T-cell (primary cell): ENCODE measurements around the gene HPSE. TPM values are rescaled to one million over a fixed set of nuclear protein-coding genes. Genes with fewer than 3 reads are reported as not detected.
A peak's percentile ranks its signal among the peaks of the same experiment; 100 is the strongest.

Experiments
- ATAC-seq, 4 experiments: fragments of 200-7000 bp in 3 of 4; fragments of 150-1000 bp in 1 of 4; cut with Tn5 transposase; replicated peaks in 1 of 4; 1 replicate in 3 of 4; 2 replicates in 1 of 4; pipeline ENCODE4 v1.10.0; 2021; ENCODE audit warnings: moderate library complexity in 3 of 4, mild to moderate bottlenecking in 2 of 4, moderate number of reproducible peaks in 1 of 4
- CTCF ChIA-PET, 2 donors: fragments of 300-600 bp; sonication (Branson Sonifier 250); formaldehyde crosslinking; loops; one replicate each; lab custom pipeline; 2022; ENCODE audit warnings: antibody characterized with exemption in 2 of 2; lab: Charles Lee
- POLR2A ChIA-PET, 2 donors: fragments of 300-600 bp; sonication (Branson Sonifier 250); formaldehyde crosslinking; loops; one replicate each; lab custom pipeline; 2022; ENCODE audit warnings: antibody characterized with exemption in 2 of 2; lab: Charles Lee
- DNase-seq, 35 experiments: peaks; one replicate each; pipeline versions ENCODE4 v3.0.0 to v3.0.0-alpha.2; 2013 to 2023
- H3K27ac ChIP-seq: one replicate; pipeline ENCODE4 v1.5.1; 2013; ENCODE audit warnings: low read length
- H3K27me3 ChIP-seq, 2 experiments: replicated peaks in 1 of 2; 1 replicate in 1 of 2; 2 replicates in 1 of 2; pipeline versions ENCODE4 v1.6.1 to v1.7.0; 2013; ENCODE audit warnings: low read length in 1 of 2, mixed read lengths in 1 of 2; ENCODE audit not compliant: control insufficient read depth in 2 of 2, insufficient read depth in 2 of 2; ENCODE audit errors: extremely low read depth in 1 of 2
- H3K36me3 ChIP-seq, 2 donors: 1 replicate in 1 of 2; 2 replicates in 1 of 2; pipeline versions ENCODE4 v1.6.1 to v1.7.0; 2013; ENCODE audit warnings: low read length in 1 of 2; ENCODE audit not compliant: control insufficient read depth in 2 of 2, insufficient read depth in 1 of 2; ENCODE audit errors: extremely low read depth in 1 of 2
- H3K4me1 ChIP-seq, 2 experiments: 1 replicate in 1 of 2; 2 replicates in 1 of 2; pipeline versions ENCODE4 v1.6.1 to v1.7.0; 2013; ENCODE audit warnings: low read length in 2 of 2, mixed read lengths in 1 of 2; ENCODE audit not compliant: insufficient read depth in 2 of 2, control insufficient read depth in 1 of 2; ENCODE audit errors: extremely low read depth in 1 of 2
- H3K4me3 ChIP-seq, 2 donors: 1 replicate in 1 of 2; 2 replicates in 1 of 2; pipeline versions ENCODE4 v1.5.1 to v1.7.0; 2013; ENCODE audit warnings: mild to moderate bottlenecking in 2 of 2, low read length in 1 of 2, moderate library complexity in 1 of 2; ENCODE audit not compliant: control insufficient read depth in 1 of 2; ENCODE audit errors: extremely low read depth in 1 of 2
- H3K9me3 ChIP-seq: 2 replicates; pipeline ENCODE4 v1.7.0; 2013
- H3K27ac Mint-ChIP-seq, 2 donors: one replicate each; pipeline ENCODE4 v1.8.0; 2020 to 2021; ENCODE audit warnings: mild to moderate bottlenecking in 2 of 2, mixed read lengths in 2 of 2
- H3K27me3 Mint-ChIP-seq, 2 donors: one replicate each; pipeline ENCODE4 v1.8.0; 2021 to 2022; ENCODE audit warnings: mixed read lengths in 2 of 2
- H3K36me3 Mint-ChIP-seq: one replicate; pipeline ENCODE4 v1.8.0; 2021; ENCODE audit warnings: mixed read lengths
- H3K4me1 Mint-ChIP-seq, 3 donors: one replicate each; pipeline ENCODE4 v1.8.0; 2020 to 2022; ENCODE audit warnings: mixed read lengths in 3 of 3, mild to moderate bottlenecking in 1 of 3
- H3K4me3 Mint-ChIP-seq, 3 donors: one replicate each; pipeline ENCODE4 v1.8.0; 2020 to 2022; ENCODE audit warnings: mild to moderate bottlenecking in 3 of 3, mixed read lengths in 3 of 3, moderate library complexity in 3 of 3
- H3K9me3 Mint-ChIP-seq, 3 donors: one replicate each; pipeline ENCODE4 v1.8.0; 2020 to 2022; ENCODE audit warnings: mixed read lengths in 3 of 3
- WGBS: methylation state at CpG from one replicate; pipeline ENCODE4 v1.1.5; 2013; ENCODE audit warnings: missing lambda C conversion rate; ENCODE audit not compliant: insufficient coverage; 5-methylcytosine and 5-hydroxymethylcytosine counted together
- total RNA-seq, 35 experiments: library from RNA in 6 of 35; stranded (reverse) in 6 of 35; fragments of 120-200 nt in 1 of 35; gene quantifications; one replicate each; pipeline versions ENCODE4 v1.2.1 to v1.2.4 and lab custom pipeline; 2013 to 2026

The HPSE gene
- 1 to 10 TPM; 4.5 to 7.2 (median 6.1) TPM for total RNA-seq
- total RNA-seq (2013): 6.5 TPM
- 4.0 to 18.6 (median 11.9) reads per million in 29 experiments for total RNA-seq (lab: John Stamatoyannopoulos, UW)

DNA sequence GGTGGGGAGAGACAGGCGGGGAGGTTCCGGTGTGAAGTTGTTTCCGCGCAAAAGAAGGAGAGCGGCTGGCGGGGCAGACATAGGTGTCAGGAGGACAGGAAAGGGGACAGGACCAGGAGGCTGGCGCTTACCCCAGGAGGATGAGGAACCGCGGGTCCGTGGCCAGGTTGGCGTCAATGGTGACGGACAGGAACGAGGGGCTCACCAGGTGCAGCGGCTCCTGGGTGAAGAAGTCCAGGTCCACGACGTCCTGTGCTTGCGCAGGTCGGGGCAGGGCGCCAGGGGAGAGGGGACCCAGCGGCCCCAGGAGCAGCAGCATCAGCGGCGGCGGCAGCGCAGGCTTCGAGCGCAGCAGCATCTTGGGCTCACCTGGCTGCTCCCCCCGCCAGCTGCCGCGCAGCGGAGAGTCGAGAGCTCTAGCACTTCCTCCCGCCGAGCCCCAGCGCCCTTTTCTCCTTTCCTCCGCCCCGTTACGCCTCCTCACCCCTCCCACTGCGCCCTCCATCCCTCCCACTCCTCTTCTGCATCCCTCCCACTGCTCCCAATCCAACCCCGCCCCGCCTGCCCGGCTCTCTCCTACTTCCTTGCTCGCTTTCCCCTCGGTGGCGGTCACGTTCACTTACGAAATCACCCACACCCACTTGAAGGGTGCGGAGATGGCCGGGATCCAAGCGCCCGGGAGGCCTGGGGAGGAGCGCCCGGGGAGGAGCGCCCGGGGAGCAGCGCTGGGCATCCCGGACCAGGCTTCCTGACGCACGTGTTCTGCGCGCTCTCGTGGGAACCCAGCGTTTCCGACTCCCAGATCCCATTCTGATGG lies at the start of gene HPSE:
TSS of gene HPSE (minus strand) at position 424 of the 817 bp plus-strand sequence. CDS start at position 358, 66 bp downstream.
- ChIA-PET POLR2A (interaction anchor here in 1 of 2 donors (1.0 to 1.3 kb wide), 2 partner anchors 121 to 151 kb away, joined by 3 read pairs; partner anchors contain the start of genes ABRAXAS1, HELQ and MRPS18C), CTCF (interaction anchor here in 1 of 2 donors (0.6 kb wide), 1 partner anchor 10 kb away, joined by 3 read pairs; no protein-coding TSS in a partner anchor)
- DNase-seq (peak; percentile 41 to 77 (median 66)), ATAC-seq (peak; percentile 94 to 96 (median 96))
- no peaks in the 10 kb centered on the region for H3K27me3 Mint-ChIP-seq
- Histone ChIP-seq H3K27me3 (peaks cover 2 to 5% of the 10 kb centered on the region in 2 experiments), H3K27ac (peak within 1 kb of the TSS; percentile 48), H3K9me3 (no peaks in the 10 kb centered on the region), H3K4me3 (peak within 1 kb of the TSS; percentile 73 to 77), H3K4me1 (peaks cover 3 to 19% of the 10 kb centered on the region in 2 experiments), H3K36me3 (peaks cover 0 to 2% of the 10 kb centered on the region in 2 donors)
- peaks cover 4 to 5% (median 5%) of the 10 kb centered on the region in 3 donors for H3K9me3 Mint-ChIP-seq
- peak within 1 kb of the TSS; percentile 89 to 91 for H3K27ac Mint-ChIP-seq
- WGBS: under 1% methylated on average over 62 of the region's 63 CpGs
- H3K4me3 Mint-ChIP-seq: peak within 1 kb of the TSS; percentile 82 to 94 (median 89)
- peaks cover 31 to 41% (median 36%) of the 10 kb centered on the region in 3 donors for H3K4me1 Mint-ChIP-seq
- H3K36me3 Mint-ChIP-seq: peaks cover 7% of the 10 kb centered on the region

DNA sequence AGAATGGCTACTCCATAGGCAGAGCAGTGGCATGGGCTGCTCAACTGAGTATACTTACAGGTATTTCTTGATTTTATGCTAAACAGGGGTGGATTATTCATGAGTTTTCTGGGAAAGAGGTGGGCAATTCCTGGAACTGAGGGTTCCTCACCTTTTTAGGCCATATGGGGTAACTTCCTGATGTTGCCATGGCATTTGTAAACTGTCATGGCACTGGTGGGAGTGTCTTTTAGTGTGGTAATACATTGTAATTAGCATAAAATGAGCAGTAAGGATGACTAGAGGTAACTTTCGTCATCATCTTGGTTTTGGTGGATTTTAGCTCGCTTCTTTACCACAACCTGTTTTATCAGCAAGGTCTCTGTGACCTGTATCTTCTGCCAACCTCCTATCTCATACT lies 48.2 kb upstream of the HPSE start:
- DNase-seq (no peak), ATAC-seq (no peak)
- ChIA-PET POLR2A (no interaction called here), CTCF (no interaction called here)
- H3K4me3 ChIP-seq: no peak overlapping the region
- Mint-ChIP-seq H3K9me3 (peaks cover 0 to 17% (median 8%) of the 10 kb centered on the region in 3 donors), H3K4me3 (no peak overlapping the region), H3K27ac (no peak overlapping the region), H3K4me1 (peaks cover 7 to 14% (median 10%) of the 10 kb centered on the region in 3 donors), H3K27me3 (no peaks in the 10 kb centered on the region), H3K36me3 (peaks cover under 1% of the 10 kb centered on the region)
- no peaks in the 10 kb centered on the region for H3K27me3 ChIP-seq
- H3K27ac ChIP-seq: no peak overlapping the region
- H3K4me1 ChIP-seq: no peaks in the 10 kb centered on the region
- WGBS: no CpG with 5 or more reads among the region's 2 CpGs
- no peaks in the 10 kb centered on the region for H3K36me3 ChIP-seq
- H3K9me3 ChIP-seq: no peaks in the 10 kb centered on the region

DNA sequence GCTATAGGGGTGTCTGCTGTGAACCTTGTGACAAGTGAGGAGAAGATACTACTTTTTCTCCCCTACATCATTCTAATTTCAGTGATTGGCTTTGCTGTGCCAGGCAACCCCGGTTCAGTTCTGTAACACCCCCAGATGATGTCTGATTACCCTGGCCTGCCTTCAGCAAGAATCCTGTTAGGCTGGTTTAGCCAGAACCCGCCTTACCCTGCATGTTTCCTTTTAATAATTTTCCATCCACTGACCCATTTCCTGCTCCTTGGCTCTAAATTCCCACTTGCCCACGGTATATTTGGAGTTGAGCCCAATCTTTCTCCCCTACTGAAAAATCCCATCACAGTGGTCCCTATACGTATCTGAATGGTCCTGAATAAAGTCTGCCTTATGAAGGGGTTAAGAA lies 46.5 kb upstream of the HPSE start:
- H3K36me3 ChIP-seq: no peaks in the 10 kb centered on the region
- no peak overlapping the region for H3K27ac ChIP-seq
- no peak overlapping the region for H3K4me3 ChIP-seq
- Mint-ChIP-seq H3K4me3 (no peak overlapping the region), H3K27ac (no peak overlapping the region), H3K27me3 (no peaks in the 10 kb centered on the region), H3K36me3 (peaks cover 6% of the 10 kb centered on the region), H3K4me1 (peaks cover 0 to 6% (median 4%) of the 10 kb centered on the region in 3 donors), H3K9me3 (peaks cover 2 to 27% (median 13%) of the 10 kb centered on the region in 3 donors)
- no peaks in the 10 kb centered on the region for H3K4me1 ChIP-seq
- DNase-seq (no peak), ATAC-seq (no peak)
- no peaks in the 10 kb centered on the region for H3K9me3 ChIP-seq
- H3K27me3 ChIP-seq: no peaks in the 10 kb centered on the region
- POLR2A ChIA-PET: no interaction called here
- 100% methylated on average over 1 of the region's 4 CpGs for WGBS
- CTCF ChIA-PET: no interaction called here

DNA sequence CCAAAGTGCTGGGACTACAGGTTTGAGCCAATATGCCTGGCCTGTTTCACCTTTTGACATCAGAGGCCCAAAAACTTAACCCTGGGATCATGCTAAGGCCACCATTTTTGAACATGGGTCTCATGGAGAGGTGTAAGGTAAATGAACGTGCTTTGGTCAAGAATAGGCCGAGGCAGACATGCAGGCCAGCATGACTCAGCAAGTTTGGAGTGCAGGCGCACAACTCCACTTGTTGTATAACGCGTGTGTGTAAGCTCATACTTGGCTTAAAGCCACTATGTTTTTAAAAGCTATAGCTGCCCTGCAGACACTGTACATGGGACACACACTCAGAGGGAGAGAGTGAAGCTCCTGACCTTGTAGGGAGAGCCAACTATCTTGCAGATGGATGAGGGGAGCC lies 43.8 kb upstream of the HPSE start:
- Histone ChIP-seq H3K4me3 (no peak overlapping the region), H3K9me3 (no peaks in the 10 kb centered on the region), H3K4me1 (no peaks in the 10 kb centered on the region), H3K27ac (no peak overlapping the region), H3K27me3 (peaks cover 0 to 6% of the 10 kb centered on the region in 2 experiments), H3K36me3 (no peaks in the 10 kb centered on the region)
- CTCF ChIA-PET: no interaction called here
- Mint-ChIP-seq H3K27ac (no peak overlapping the region), H3K27me3 (peaks cover 0 to 4% of the 10 kb centered on the region in 2 donors), H3K9me3 (peaks cover 8 to 27% (median 13%) of the 10 kb centered on the region in 3 donors), H3K36me3 (peaks cover 6% of the 10 kb centered on the region), H3K4me3 (no peak overlapping the region), H3K4me1 (peaks cover 0 to 6% (median 4%) of the 10 kb centered on the region in 3 donors)
- ATAC-seq (no peak), DNase-seq (peak in 3 of 35 experiments; percentile 6 to 37 (median 8))
- WGBS: 86% methylated on average over 5 of the region's 5 CpGs
- POLR2A ChIA-PET: no interaction called here

DNA sequence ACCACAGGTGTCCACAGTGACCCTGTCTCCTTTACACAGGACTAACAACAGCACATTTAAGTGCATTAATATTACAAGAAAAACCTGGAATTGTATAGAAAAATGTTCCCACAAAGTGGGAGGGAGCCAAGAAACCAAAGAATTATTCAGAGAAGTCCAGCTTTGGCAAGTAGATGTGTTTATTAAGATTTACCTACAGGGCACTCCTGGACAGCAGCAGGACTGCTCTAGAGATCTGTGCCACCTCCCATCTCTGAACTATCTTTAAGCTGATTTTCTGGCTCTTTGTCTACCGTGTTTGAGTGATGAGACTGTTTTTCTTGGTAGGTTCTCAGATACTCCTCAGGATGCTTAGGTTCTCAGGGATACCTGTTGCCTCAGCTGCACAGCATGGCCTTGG lies 38.3 kb upstream of the HPSE start:
- Mint-ChIP-seq H3K27me3 (peaks cover 0 to 4% of the 10 kb centered on the region in 2 donors), H3K4me1 (no peaks in the 10 kb centered on the region), H3K36me3 (peaks cover 6% of the 10 kb centered on the region), H3K9me3 (peaks cover 5 to 11% (median 8%) of the 10 kb centered on the region in 3 donors), H3K4me3 (no peak overlapping the region), H3K27ac (no peak overlapping the region)
- ChIA-PET POLR2A (interaction anchor here in 1 of 2 donors (0.6 kb wide), 1 partner anchor 9 kb away, joined by 5 read pairs; no protein-coding TSS in a partner anchor), CTCF (no interaction called here)
- Histone ChIP-seq H3K36me3 (no peaks in the 10 kb centered on the region), H3K9me3 (no peaks in the 10 kb centered on the region), H3K27me3 (peaks cover 0 to 6% of the 10 kb centered on the region in 2 experiments), H3K4me1 (no peaks in the 10 kb centered on the region), H3K4me3 (no peak overlapping the region), H3K27ac (no peak overlapping the region)
- WGBS: no CpG with 5 or more reads among the region's 1 CpG
- DNase-seq: no peak
- ATAC-seq: no peak

DNA sequence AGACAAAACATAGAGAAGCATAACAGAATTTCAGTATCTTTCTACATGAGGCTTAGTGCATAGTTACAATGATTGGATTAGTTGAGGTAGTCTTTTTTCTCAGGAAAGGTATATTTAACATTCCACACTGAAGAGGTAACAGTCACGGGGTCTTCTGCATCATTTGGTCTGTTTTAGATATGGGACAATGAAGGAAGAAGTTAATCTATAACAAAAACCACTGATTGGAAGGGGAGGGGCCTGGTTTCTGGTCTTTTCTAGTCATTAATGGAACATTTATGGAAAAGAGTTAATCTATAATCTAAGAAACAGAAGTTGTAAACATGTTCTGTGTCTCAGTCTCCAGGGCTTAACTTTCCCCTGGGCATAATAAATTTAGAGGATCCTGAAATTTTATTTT lies 37.3 kb upstream of the HPSE start:
- no peak for DNase-seq
- H3K4me1 ChIP-seq: no peaks in the 10 kb centered on the region
- Mint-ChIP-seq H3K36me3 (no peaks in the 10 kb centered on the region), H3K4me1 (no peaks in the 10 kb centered on the region), H3K27ac (no peak overlapping the region), H3K9me3 (peaks cover 0 to 8% (median 1%) of the 10 kb centered on the region in 3 donors), H3K4me3 (no peak overlapping the region), H3K27me3 (peaks cover 0 to 4% of the 10 kb centered on the region in 2 donors)
- no peaks in the 10 kb centered on the region for H3K36me3 ChIP-seq
- no peak for ATAC-seq
- H3K27me3 ChIP-seq: peaks cover 0 to 6% of the 10 kb centered on the region in 2 experiments
- H3K27ac ChIP-seq: no peak overlapping the region
- ChIA-PET CTCF (no interaction called here), POLR2A (interaction anchor here in 1 of 2 donors (0.6 kb wide), 1 partner anchor 85 kb away, joined by 3 read pairs; no protein-coding TSS in a partner anchor)
- H3K9me3 ChIP-seq: no peaks in the 10 kb centered on the region
- WGBS: no CpG with 5 or more reads among the region's 1 CpG
- H3K4me3 ChIP-seq: no peak overlapping the region
